Stimulated activated CD4-positive, alpha-beta T cell treated with anti-CD3 and anti-CD28 coated beads, Interleukin-1b, Interleukin-23, amount 100 ng/mL, for 4 hours (primary cell): ENCODE results near the gene ENO2.

ENCODE experiments used
- DNase-seq, 2 donors: peaks; one replicate each; pipeline ENCODE4 v3.0.0-alpha.2; 2020; ENCODE audit warnings: low read depth in 2 of 2

ENO2 gene

GRCh38 chr12:6948873-6949594, 34.7 kb downstream of the ENO2 start:
- no peak for DNase-seq

- DNase-seq: no peak
These were observed 36.0 kb downstream of the ENO2 start for GRCh38 chr12:6950401-6950801.

GRCh38 chr12:6950811-6951540, 36.6 kb downstream of the ENO2 start, which contains the start of gene PTPN6:
Gene PTPN6 (plus strand): TSS chr12:6951356. CDS start chr12:6951513, 157 bp downstream.
- DNase-seq: no peak

- DNase-seq: no peak
These were observed 37.3 kb downstream of the ENO2 start for GRCh38 chr12:6951551-6952120.

GRCh38 chr12:6952121-6952862, 37.9 kb downstream of the ENO2 start:
- no peak for DNase-seq

GRCh38 chr12:6952863-6953441, 38.6 kb downstream of the ENO2 start:
- no peak for DNase-seq

- DNase-seq: peak in 1 of 2 donors; percentile 77
These were observed 39.3 kb downstream of the ENO2 start for GRCh38 chr12:6953442-6954315.

- DNase-seq: no peak
These were observed 40.1 kb downstream of the ENO2 start for GRCh38 chr12:6954316-6955107.

- DNase-seq: no peak
These were observed 41.0 kb downstream of the ENO2 start for GRCh38 chr12:6955108-6956020.

- DNase-seq: no peak
These were observed 41.8 kb downstream of the ENO2 start for GRCh38 chr12:6956021-6956727.

- DNase-seq: no peak
These were observed 42.8 kb downstream of the ENO2 start for GRCh38 chr12:6957151-6957701.

GRCh38 chr12:6957741-6958608, 43.6 kb downstream of the ENO2 start:
- DNase-seq: no peak

GRCh38 chr12:6958609-6959057, 44.3 kb downstream of the ENO2 start:
- no peak for DNase-seq

- peak in 1 of 2 donors; percentile 69 for DNase-seq
These were observed 44.9 kb downstream of the ENO2 start for GRCh38 chr12:6959058-6959804.

GRCh38 chr12:6959805-6960592, 45.6 kb downstream of the ENO2 start:
- DNase-seq: no peak
